Measurements from ENCODE around the gene PBX1.

DNA sequence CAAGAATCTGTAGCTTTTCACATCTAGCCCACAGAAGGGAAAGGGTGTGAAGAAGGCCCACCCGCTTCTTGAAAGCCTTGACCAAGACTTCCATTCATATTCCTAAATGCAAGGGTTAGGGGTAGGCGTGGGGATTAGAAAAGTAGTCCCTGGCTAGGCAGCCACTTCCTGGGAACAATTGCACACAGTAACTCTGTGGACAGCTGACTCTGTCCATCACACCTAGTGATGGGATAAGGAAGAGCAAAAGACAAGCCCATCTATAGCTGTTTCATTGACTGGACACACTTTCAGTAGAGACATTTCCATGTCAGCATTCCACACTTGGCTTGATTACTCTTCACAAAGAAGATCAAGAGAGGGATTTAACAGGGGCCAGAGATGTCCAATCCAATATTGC lies 294.2 kb downstream of the PBX1 start:
- TF ChIP-seq CTCF (conservative IDR thresholded peaks at IDR 0.05; ENCODE audit: low read depth in 2 of 2) = no peak
- TF ChIP-seq POLR2AphosphoS5 (IDR thresholded peaks at IDR 0.05; ENCODE audit: low read depth) = no peak
- no peak for TF ChIP-seq REST (IDR thresholded peaks at IDR 0.05; ENCODE audit: unreplicated experiment)

All from GM23338 (cell line).